GM12892 (cell line): ENCODE measurements around the gene RTEL1.
"Not testable (repeated sequence)": the region's sequence is repeated elsewhere in the genome, so short reads cannot be mapped to it uniquely, and the experiment has no call there.

ENCODE experiments used
- DNase-seq: peaks from one replicate; pipeline ENCODE4 v3.0.0; 2011; ENCODE audit not compliant: insufficient read length
- FAIRE-seq: peaks from 2 replicates; lab custom pipeline; 2011; peaks lifted over from hg19 to GRCh38; lab: Jason Lieb, UNC
- POLR2A ChIP-seq: IDR thresholded peaks from 2 replicates; pipeline ENCODE4 v1.6.1; 2011; ENCODE audit warnings: low read depth, low read length, control low read depth
- POLR2AphosphoS5 ChIP-seq: IDR thresholded peaks from 2 replicates; pipeline ENCODE4 v1.6.1; 2011; ENCODE audit warnings: low read depth, low read length, control low read depth
- TAF1 ChIP-seq: IDR thresholded peaks from 2 replicates; pipeline ENCODE4 v1.6.1; 2011; ENCODE audit warnings: low read depth, mild to moderate bottlenecking, control low read depth, low read length, borderline replicate concordance

RTEL1 gene

GRCh38 chr20:63619086-63619485 lies 39.0 kb upstream of the RTEL1 start:
- DNase-seq: no peak
- TF ChIP-seq TAF1 (no peak), POLR2AphosphoS5 (no peak), POLR2A (no peak)
- no peak for FAIRE-seq

DNA sequence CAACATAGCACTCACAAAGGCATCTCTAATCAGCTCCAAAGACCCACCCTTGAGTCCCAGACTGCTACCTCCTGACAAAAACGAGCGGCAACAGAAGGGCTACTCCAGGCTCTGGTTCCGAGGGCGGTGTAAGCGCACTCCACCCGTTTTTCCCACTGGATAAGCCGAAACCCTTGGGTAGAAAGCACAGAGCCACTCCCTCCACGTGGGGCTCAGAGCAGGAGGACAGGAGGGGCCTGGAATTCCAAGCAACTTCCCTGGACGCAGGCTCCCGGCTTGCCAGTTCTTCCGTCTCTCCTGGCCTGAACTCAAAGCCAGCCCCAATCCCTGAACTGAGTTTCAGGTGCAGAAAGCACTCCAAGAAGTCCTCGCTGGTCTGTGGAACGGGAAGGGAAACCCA lies 38.6 kb upstream of the RTEL1 start:
- TF ChIP-seq TAF1 (no peak), POLR2A (no peak), POLR2AphosphoS5 (no peak)
- FAIRE-seq (no peak), DNase-seq (no peak)

GRCh38 chr20:63620991-63621390 lies 37.1 kb upstream of the RTEL1 start:
- no peak for DNase-seq
- TF ChIP-seq POLR2A: no peak
- TF ChIP-seq TAF1: no peak
- TF ChIP-seq POLR2AphosphoS5: no peak
- FAIRE-seq: no peak

DNA sequence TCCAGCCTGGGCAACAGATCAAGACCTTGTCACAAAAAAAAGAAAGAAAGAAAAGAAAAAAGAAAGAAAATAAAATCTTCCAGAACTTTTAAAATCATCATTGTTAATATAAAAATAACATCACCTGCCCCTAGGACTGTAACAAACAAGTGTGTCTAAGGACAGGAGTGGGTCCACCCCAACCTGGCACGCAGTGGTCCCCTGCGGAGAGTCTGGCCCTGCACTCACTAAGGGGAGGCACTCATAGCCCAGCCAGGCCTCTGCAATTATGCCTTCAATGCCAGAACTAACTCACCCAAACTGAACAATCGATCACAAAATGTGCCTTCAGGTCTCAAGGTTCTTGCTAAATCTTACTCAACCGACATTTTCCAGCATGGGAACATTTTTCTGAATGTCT lies 36.0 kb upstream of the RTEL1 start:
- DNase-seq (no peak), FAIRE-seq (no peak)
- TF ChIP-seq POLR2A (no peak), TAF1 (no peak), POLR2AphosphoS5 (no peak)

DNA sequence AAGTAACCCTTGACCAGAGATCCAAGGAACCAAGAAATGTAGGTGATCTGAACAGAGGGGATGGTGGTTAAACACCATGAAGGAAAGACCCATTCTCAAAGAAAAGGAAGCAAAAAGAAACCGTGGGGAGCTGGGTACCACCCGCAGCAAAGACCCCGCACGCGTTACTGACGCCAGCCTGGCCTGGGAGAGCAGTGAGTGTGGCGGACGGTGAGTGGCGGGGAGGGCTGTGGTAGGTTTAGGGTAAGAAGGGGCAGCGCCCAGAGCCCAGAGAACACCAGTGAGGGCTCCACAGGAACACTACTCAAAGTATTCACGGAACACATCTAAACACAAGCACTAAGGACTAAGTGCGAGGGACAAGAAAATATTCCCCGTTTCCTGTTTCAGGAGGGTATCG lies 35.4 kb upstream of the RTEL1 start:
- FAIRE-seq (no peak), DNase-seq (no peak)
- no peak for TF ChIP-seq POLR2A
- no peak for TF ChIP-seq POLR2AphosphoS5

GRCh38 chr20:63624486-63624885 lies 33.6 kb upstream of the RTEL1 start:
- no peak for TF ChIP-seq POLR2AphosphoS5
- no peak for TF ChIP-seq POLR2A
- TF ChIP-seq TAF1: no peak
- FAIRE-seq (no peak), DNase-seq (no peak)

DNA sequence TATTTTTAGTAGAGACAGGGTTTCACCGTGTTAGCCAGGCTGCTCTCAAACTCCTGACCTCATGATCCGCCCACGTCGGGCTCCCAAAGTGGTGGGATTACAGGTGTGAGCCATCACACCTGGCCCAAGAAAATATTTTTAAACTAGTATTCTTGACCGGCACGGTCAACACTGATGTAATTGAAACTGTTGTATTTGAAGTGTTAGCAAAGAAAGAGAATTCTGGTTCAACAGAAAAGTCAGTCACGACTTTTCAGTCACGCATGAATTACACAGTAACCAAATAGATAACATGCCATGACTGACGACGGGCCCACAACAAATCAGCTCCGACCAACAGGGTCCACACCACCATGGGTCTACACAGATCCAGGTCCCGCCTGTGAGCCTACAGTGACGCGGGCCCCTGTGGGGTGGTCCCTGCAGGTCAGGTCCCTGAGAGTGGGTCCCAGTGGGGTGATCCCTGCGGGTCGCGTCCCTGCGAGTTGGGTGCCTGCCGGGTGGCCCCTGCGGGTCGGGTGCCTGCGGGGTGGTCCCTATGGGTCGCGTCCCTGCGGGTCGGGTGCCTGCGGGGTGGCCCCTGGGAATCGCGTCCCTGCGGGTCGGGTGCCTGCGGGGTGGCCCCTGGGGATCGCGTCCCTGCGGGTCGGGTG lies 32.2 kb upstream of the RTEL1 start:
- DNase-seq (no peak), FAIRE-seq (no peak)
- TF ChIP-seq TAF1: no peak
- TF ChIP-seq POLR2AphosphoS5: peak; percentile 92
- TF ChIP-seq POLR2A: peak; percentile 84

GRCh38 chr20:63626424-63627128 lies 31.5 kb upstream of the RTEL1 start, which contains the start of gene GMEB2:
Gene GMEB2 (minus strand): TSS chr20:63627101. CDS start chr20:63619397, 7,704 bp downstream.
- peak; percentile 64; the same call in 1 of the 2 replicates for TF ChIP-seq POLR2A
- no peak for TF ChIP-seq POLR2AphosphoS5
- TF ChIP-seq TAF1: no peak
- FAIRE-seq: peak; percentile 67
- DNase-seq: peak; percentile 86

- TF ChIP-seq POLR2A (peak; percentile 85), POLR2AphosphoS5 (peak; percentile 72), TAF1 (peak; percentile 72; the same call in 1 of the 2 replicates)
- DNase-seq (peak; percentile 96), FAIRE-seq (peak; percentile 87)
Observed at GRCh38 chr20:63627129-63627750, 30.9 kb upstream of the RTEL1 start.

- DNase-seq (no peak), FAIRE-seq (no peak)
- TF ChIP-seq POLR2AphosphoS5 (no peak), POLR2A (no peak), TAF1 (no peak)
Observed at GRCh38 chr20:63627751-63628245, 30.3 kb upstream of the RTEL1 start.

GRCh38 chr20:63628246-63628975 lies 29.7 kb upstream of the RTEL1 start:
- no peak for FAIRE-seq
- DNase-seq: no peak
- TF ChIP-seq TAF1 (peak; percentile 61; the same call in 1 of the 2 replicates), POLR2A (no peak)

- FAIRE-seq: not testable (repeated sequence)
Observed at GRCh38 chr20:63630956-63631355, 27.2 kb upstream of the RTEL1 start.

GRCh38 chr20:63631426-63631825 lies 26.7 kb upstream of the RTEL1 start:
- DNase-seq, FAIRE-seq: not testable (repeated sequence)

More at GRCh38 chr20:63630956-63631355, 27.2 kb upstream of the RTEL1 start:
- DNase-seq: not testable (repeated sequence)
